H1 (cell line): ENCODE data around the gene MMP20. TPM values are rescaled to one million over a fixed set of nuclear protein-coding genes. Genes with fewer than 3 reads are reported as not detected.
A peak's percentile ranks its signal among the peaks of the same experiment; 100 is the strongest.

Source experiments
- CTCF ChIA-PET: fragments of 300-600 bp; sonication (Branson Sonifier 250); formaldehyde crosslinking; loops from one replicate; lab custom pipeline; 2021; ENCODE audit not compliant: partially characterized antibody; lab: Charles Lee
- POLR2A ChIA-PET: fragments of 300-600 bp; sonication (Branson Sonifier 250); formaldehyde crosslinking; loops from one replicate; lab custom pipeline; 2021; ENCODE audit warnings: inconsistent platforms; ENCODE audit not compliant: partially characterized antibody; lab: Charles Lee
- DNase-seq, 2 experiments: peaks; one replicate each; pipeline versions ENCODE4 v3.0.0 to v3.0.0-alpha.2; 2010 to 2022; ENCODE audit warnings: low spot score in 2 of 2, low read depth in 1 of 2, mixed read lengths in 1 of 2
- FAIRE-seq: peaks from 2 replicates; lab custom pipeline; 2011; peaks lifted over from hg19 to GRCh38; lab: Jason Lieb, UNC
- H2AFZ ChIP-seq: 2 replicates; pipeline ENCODE4 v1.8.1; 2012; ENCODE audit warnings: low read length, inconsistent platforms
- H2AK5ac ChIP-seq: 2 replicates; pipeline ENCODE4 v1.6.1; 2013; ENCODE audit warnings: low read depth, low read length
- H2BK120ac ChIP-seq: replicated peaks from 2 replicates; pipeline ENCODE3; 2013; ENCODE audit warnings: low read depth, low read length, inconsistent platforms
- H2BK12ac ChIP-seq: 2 replicates; pipeline ENCODE4 v1.6.1; 2013; ENCODE audit warnings: low read depth, low read length
- H2BK15ac ChIP-seq: 2 replicates; pipeline ENCODE4 v1.6.1; 2013; ENCODE audit warnings: low read length
- H2BK20ac ChIP-seq: 2 replicates; pipeline ENCODE4 v1.6.1; 2013; ENCODE audit warnings: low read length
- H2BK5ac ChIP-seq: 2 replicates; pipeline ENCODE4 v1.6.1; 2013; ENCODE audit warnings: low read depth, low read length
- H3K14ac ChIP-seq: 2 replicates; pipeline ENCODE4 v1.6.1; 2013; ENCODE audit warnings: inconsistent platforms; ENCODE audit not compliant: insufficient read length
- H3K18ac ChIP-seq: 2 replicates; pipeline ENCODE4 v1.6.1; 2013; ENCODE audit warnings: low read length; ENCODE audit errors: extremely low read depth
- H3K23ac ChIP-seq: 2 replicates; pipeline ENCODE4 v1.6.1; 2013; ENCODE audit warnings: inconsistent platforms; ENCODE audit not compliant: insufficient read length
- H3K23me2 ChIP-seq: 2 replicates; pipeline ENCODE4 v1.6.1; 2013; ENCODE audit warnings: low read depth, low read length
- H3K27ac ChIP-seq: 2 replicates; pipeline ENCODE4 v1.6.1; 2011; ENCODE audit warnings: low read depth, low read length, inconsistent platforms
- H3K27me3 ChIP-seq, 4 experiments: replicated peaks in 1 of 4; 1 replicate in 1 of 4; 2 replicates in 3 of 4; pipeline versions ENCODE4 v1.6.1 to v1.8.1; 2011 to 2013; ENCODE audit warnings: low read length in 3 of 4, mild to moderate bottlenecking in 3 of 4, inconsistent platforms in 2 of 4, mixed read lengths in 2 of 4, moderate library complexity in 1 of 4; ENCODE audit not compliant: control insufficient read depth in 3 of 4, insufficient read depth in 3 of 4; ENCODE audit errors: extremely low read depth in 1 of 4
- H3K36me3 ChIP-seq, 4 experiments: 2 replicates each; pipeline versions ENCODE4 v1.6.1 to v1.8.1; 2011 to 2013; ENCODE audit warnings: mild to moderate bottlenecking in 4 of 4, low read length in 3 of 4, moderate library complexity in 2 of 4, control low read depth in 1 of 4, inconsistent platforms in 1 of 4; ENCODE audit not compliant: insufficient read depth in 4 of 4, control insufficient read depth in 2 of 4
- H3K4ac ChIP-seq: replicated peaks from 2 replicates; pipeline ENCODE3; 2013; ENCODE audit warnings: low read length, low read depth, mixed read lengths, inconsistent platforms; ENCODE audit not compliant: insufficient read length
- H3K4me1 ChIP-seq, 4 experiments: replicated peaks in 1 of 4; 1 replicate in 1 of 4; 2 replicates in 3 of 4; pipeline versions ENCODE4 v1.6.1 to v1.8.1; 2011 to 2013; ENCODE audit warnings: low read length in 3 of 4, inconsistent platforms in 2 of 4, mixed read lengths in 1 of 4; ENCODE audit not compliant: insufficient read depth in 4 of 4, control insufficient read depth in 3 of 4
- H3K4me2 ChIP-seq, 2 experiments: 2 replicates each; pipeline versions ENCODE4 v1.6.1 to v1.8.1; 2011 to 2013; ENCODE audit warnings: low read depth in 2 of 2, low read length in 2 of 2, control low read depth in 1 of 2, inconsistent platforms in 1 of 2, mild to moderate bottlenecking in 1 of 2; ENCODE audit not compliant: insufficient read depth in 1 of 2
- H3K4me3 ChIP-seq, 4 experiments: fragments of 200-600, 300-600 bp in 1 of 4; sonication (generic), shearing (Covaris generic), sonication (Bioruptor Twin) in 1 of 4; 2 replicates each; pipeline versions ENCODE4 v1.5.1 to v1.8.1; 2011 to 2016; ENCODE audit warnings: low read length in 4 of 4, low read depth in 3 of 4, control low read depth in 2 of 4, inconsistent platforms in 2 of 4, mild to moderate bottlenecking in 2 of 4, mixed read lengths in 1 of 4, moderate library complexity in 1 of 4; ENCODE audit not compliant: insufficient read depth in 2 of 4; ENCODE audit errors: extremely low read depth in 1 of 4
- H3K56ac ChIP-seq: replicated peaks from 2 replicates; pipeline ENCODE3; 2013; ENCODE audit warnings: low read depth, mild to moderate bottlenecking, mixed read lengths, low read length, inconsistent platforms; ENCODE audit not compliant: insufficient read length
- H3K79me1 ChIP-seq: 2 replicates; pipeline ENCODE4 v1.6.1; 2013; ENCODE audit warnings: low read depth, low read length, control low read depth
- H3K79me2 ChIP-seq, 2 experiments: 2 replicates each; pipeline versions ENCODE4 v1.6.1 to v1.8.1; 2012 to 2013; ENCODE audit warnings: low read length in 2 of 2, mild to moderate bottlenecking in 2 of 2, inconsistent platforms in 1 of 2; ENCODE audit not compliant: insufficient read depth in 2 of 2, control insufficient read depth in 1 of 2
- H3K9ac ChIP-seq, 4 experiments: replicated peaks in 1 of 4; 1 replicate in 1 of 4; 2 replicates in 3 of 4; pipeline versions ENCODE4 v1.6.1 to v1.8.1; 2011 to 2013; ENCODE audit warnings: low read depth in 3 of 4, low read length in 3 of 4, control low read depth in 2 of 4, mild to moderate bottlenecking in 2 of 4, moderate library complexity in 2 of 4, inconsistent platforms in 1 of 4; ENCODE audit errors: extremely low read depth in 1 of 4
- H3K9me3 ChIP-seq, 2 experiments: 2 replicates each; pipeline versions ENCODE4 v1.6.1 to v1.8.1; 2012 to 2013; ENCODE audit warnings: mild to moderate bottlenecking in 2 of 2, moderate library complexity in 2 of 2, control low read depth in 1 of 2, inconsistent platforms in 1 of 2, low read depth in 1 of 2, low read length in 1 of 2, mixed read lengths in 1 of 2; ENCODE audit not compliant: insufficient read depth in 2 of 2
- H4K20me1 ChIP-seq, 2 experiments: replicated peaks in 1 of 2; 2 replicates each; pipeline versions ENCODE3 to v1.8.1; 2011 to 2013; ENCODE audit warnings: inconsistent platforms in 2 of 2, low read length in 2 of 2, mild to moderate bottlenecking in 1 of 2; ENCODE audit not compliant: insufficient read depth in 2 of 2, control insufficient read depth in 1 of 2
- H4K5ac ChIP-seq: 2 replicates; pipeline ENCODE4 v1.6.1; 2013; ENCODE audit warnings: low read length, low read depth, mixed read lengths, inconsistent platforms; ENCODE audit not compliant: insufficient read length
- H4K8ac ChIP-seq: 2 replicates; pipeline ENCODE4 v1.8.0; 2013; ENCODE audit warnings: mild to moderate bottlenecking, moderate library complexity, low read length, inconsistent platforms; ENCODE audit not compliant: insufficient read depth; ENCODE audit errors: extremely low read depth
- H4K91ac ChIP-seq: replicated peaks from 2 replicates; pipeline ENCODE3; 2013; ENCODE audit warnings: low read length, mixed read lengths, inconsistent platforms; ENCODE audit not compliant: insufficient read length
- EGR1 ChIP-seq: IDR thresholded peaks from 2 replicates; pipeline ENCODE4 v1.6.1; 2011; ENCODE audit warnings: low read depth, low read length, borderline replicate concordance
- WGBS, 2 experiments: shearing (Covaris generic) in 1 of 2; methylation state at CpG; one replicate each; pipeline versions ENCODE4 v1.1.6 to v1.1.7; 2013 to 2015; ENCODE audit warnings: low lambda C conversion rate in 2 of 2, mixed read lengths in 2 of 2, inconsistent platforms in 1 of 2, low coverage in 1 of 2, missing lambda C conversion rate in 1 of 2; ENCODE audit not compliant: insufficient replicate concordance in 2 of 2, insufficient coverage in 1 of 2, insufficient read length in 1 of 2; ENCODE audit errors: extremely low coverage in 1 of 2, missing lambda C conversion rate in 1 of 2; 5-methylcytosine and 5-hydroxymethylcytosine counted together
- polyA plus RNA-seq, 7 experiments: library from polyadenylated mRNA; depleted of rRNA in 3 of 7; stranded (reverse) in 5 of 7; unstranded in 2 of 7; fragments of >200 nt in 5 of 7; fragments of 200-250 nt in 2 of 7; gene quantifications; 1 replicate in 5 of 7; 2 replicates in 1 of 7; 4 replicates in 1 of 7; pipeline versions ENCODE4 v1.2.1 to v1.2.3, GENCODE V29; 2011 to 2013; ENCODE audit warnings: missing spikeins in 2 of 7, mixed read lengths in 2 of 7
- total RNA-seq: library from RNA; stranded (reverse); fragmentation: NEBNext Ultra II Directional; extraction: Animal tissue kit (Norgen Biotek cat#: 25700); gene quantifications from 2 replicates; pipeline ENCODE4 v1.2.1, GENCODE V29; 2021

The MMP20 gene
- total and polyA plus RNA-seq, 2 of the 8 experiments (the other 6 are each of a cell fraction or from before 2014, with no cell fraction given): not detected

- Histone ChIP-seq H3K4ac (no peak overlapping the region), H3K79me1 (no peaks in the 10 kb centered on the region), H2BK20ac (no peak overlapping the region), H3K4me2 (no peak overlapping the region), H3K4me1 (no peaks in the 10 kb centered on the region), H2BK120ac (no peak overlapping the region), H3K9ac (no peak overlapping the region), H4K8ac (no peak overlapping the region), H3K9me3 (no peaks in the 10 kb centered on the region), H3K18ac (no peak overlapping the region), H4K5ac (no peak overlapping the region), H2BK12ac (no peak overlapping the region), H4K20me1 (no peaks in the 10 kb centered on the region), H3K4me3 (no peak overlapping the region), H3K36me3 (no peaks in the 10 kb centered on the region), H3K23me2 (no peaks in the 10 kb centered on the region), H4K91ac (no peak overlapping the region), H3K56ac (no peak overlapping the region), H2BK5ac (no peak overlapping the region), H3K27ac (no peak overlapping the region), H2AFZ (0 out of 2 replicates have a peak overlapping the region, but pooled peaks have one; percentile 67), H3K27me3 (no peaks in the 10 kb centered on the region), H3K79me2 (no peaks in the 10 kb centered on the region), H2AK5ac (no peak overlapping the region), H3K14ac (no peak overlapping the region), H2BK15ac (no peak overlapping the region), H3K23ac (no peak overlapping the region)
- WGBS, 2 experiments: 79% methylated on average over 8 of the region's 8 CpGs; no CpG with 5 or more reads in 1 of the 2 experiments
- FAIRE-seq: no peak
- CTCF ChIA-PET: interaction anchor here (0.6 to 3.2 kb wide), 5 partner anchors 20 to 181 kb away, joined by 3 to 16 read pairs (median 4); no protein-coding TSS in a partner anchor
- TF ChIP-seq EGR1: no peak
- POLR2A ChIA-PET: no interaction called here
- DNase-seq: no peak
Observed at GRCh38 chr11:102552447-102553194, 72.5 kb downstream of the MMP20 start.
